ENCODE data around the gene KMT2B. TPM values are rescaled to one million over a fixed set of nuclear protein-coding genes. Genes with fewer than 3 reads are reported as not detected.

KMT2B gene
- total RNA-seq, 1 experiment from 2014 or later, result 66.6 TPM

GRCh38 chr19:35752746-35753350 is 35.0 kb downstream of the KMT2B start:
- Mint-ChIP-seq H3K4me1 (peaks cover 18% of the 10 kb centered on the region), H3K27ac (no peak overlapping the region), H3K36me3 (no peaks in the 10 kb centered on the region), H3K9me3 (no peaks in the 10 kb centered on the region), H3K4me3 (no peak overlapping the region), H3K27me3 (ENCODE audit: low read depth) (peaks cover 23% of the 10 kb centered on the region)
- no peak for TF ChIP-seq ZNF121 (CRISPR knock-in tag; IDR thresholded peaks at IDR 0.05)
- no peak for TF ChIP-seq NR2C2 (CRISPR knock-in tag; IDR thresholded peaks at IDR 0.05)
- no peak for TF ChIP-seq CREM (CRISPR knock-in tag; IDR thresholded peaks at IDR 0.05)
- no peak for TF ChIP-seq MXD4 (CRISPR knock-in tag; IDR thresholded peaks at IDR 0.05; ENCODE audit: borderline replicate concordance)
- TF ChIP-seq ZNF532 (CRISPR knock-in tag; IDR thresholded peaks at IDR 0.05; ENCODE audit: borderline replicate concordance), result no peak
- no peak for TF ChIP-seq CDX4 (CRISPR knock-in tag; IDR thresholded peaks at IDR 0.05; ENCODE audit: borderline replicate concordance)
- no peak for TF ChIP-seq IRF1 (CRISPR knock-in tag; IDR thresholded peaks at IDR 0.05)
- TF ChIP-seq AFF4 (CRISPR knock-in tag; IDR thresholded peaks at IDR 0.05; ENCODE audit: borderline replicate concordance), result no peak
- no peak for TF ChIP-seq E2F5 (CRISPR knock-in tag; IDR thresholded peaks at IDR 0.05)
- TF ChIP-seq USF1 (CRISPR knock-in tag; IDR thresholded peaks at IDR 0.05), result no peak
- TF ChIP-seq ZNF281 (CRISPR knock-in tag; IDR thresholded peaks at IDR 0.05), result no peak
- ATAC-seq (no peak), DNase-seq (ENCODE audit: low spot score) (no peak)
- POLR2A ChIA-PET, result no interaction called here
- CTCF ChIA-PET, result interaction anchor here (1.0 to 1.2 kb wide), 2 partner anchors 32 to 108 kb away, joined by 3 read pairs; no protein-coding TSS in a partner anchor
